HG02943 (cell line): ENCODE data around the gene TNNI3.

ENCODE experiments used
- ATAC-seq: cut with Tn5 transposase; IDR thresholded peaks from one replicate; pipeline ENCODE4 v1.9.1; 2021; ENCODE audit warnings: mild to moderate bottlenecking, low read depth, moderate library complexity; ENCODE audit not compliant: unreplicated experiment

Gene TNNI3

DNA sequence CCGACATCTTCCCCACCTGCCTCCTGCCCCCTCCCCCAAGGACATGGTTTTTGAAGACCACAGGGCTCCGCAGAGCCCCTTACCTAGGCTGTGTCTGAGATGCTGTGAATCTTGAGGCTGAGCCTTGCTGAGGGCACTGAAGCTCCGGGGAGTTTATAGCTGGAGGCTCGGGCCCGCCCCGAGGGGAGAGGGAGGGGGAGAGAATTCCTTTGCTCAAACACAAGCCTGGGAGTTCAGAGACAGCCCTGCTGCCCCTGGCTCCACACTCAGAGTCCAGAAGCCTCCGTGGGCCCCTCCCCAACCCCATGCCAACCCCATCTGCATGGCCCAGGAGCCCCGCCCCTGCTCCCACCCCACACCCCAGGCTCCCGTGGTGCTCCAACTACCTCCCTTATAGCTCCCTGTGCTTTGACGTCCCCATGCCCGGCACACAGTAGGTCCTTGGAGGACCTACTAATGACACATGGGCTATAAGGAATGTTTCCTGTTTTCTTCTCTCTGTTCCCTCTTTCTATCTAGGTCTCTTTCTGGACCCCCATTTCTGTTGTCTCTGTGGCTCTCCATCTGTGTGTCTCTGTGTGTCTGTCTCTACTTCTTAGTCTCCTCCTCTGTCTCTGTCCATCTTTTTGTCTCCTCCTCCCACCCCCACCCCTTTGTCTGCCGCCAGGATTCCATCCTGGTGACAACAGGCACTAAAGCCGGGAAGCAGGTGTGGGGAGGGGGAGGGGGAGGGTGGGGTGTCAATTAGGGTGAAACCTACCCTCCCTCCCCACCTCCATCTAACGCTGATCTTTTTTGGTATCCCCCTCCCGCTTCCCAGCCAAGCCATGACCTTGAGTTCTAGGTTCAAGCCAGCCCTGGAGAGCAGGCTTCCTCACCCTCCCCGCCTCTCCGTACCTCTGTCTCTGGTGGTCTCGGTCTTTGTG, 8.2 kb downstream of the TNNI3 start, which contains the start of gene TNNT1:
TSS of gene TNNT1 (minus strand) at position 129 of the 926 bp plus-strand sequence. CDS start 2,049 bp downstream, outside the sequence.
- no peak for ATAC-seq

- ATAC-seq = no peak
Observed at GRCh38 chr19:55147545-55148251, 9.8 kb downstream of the TNNI3 start.

DNA sequence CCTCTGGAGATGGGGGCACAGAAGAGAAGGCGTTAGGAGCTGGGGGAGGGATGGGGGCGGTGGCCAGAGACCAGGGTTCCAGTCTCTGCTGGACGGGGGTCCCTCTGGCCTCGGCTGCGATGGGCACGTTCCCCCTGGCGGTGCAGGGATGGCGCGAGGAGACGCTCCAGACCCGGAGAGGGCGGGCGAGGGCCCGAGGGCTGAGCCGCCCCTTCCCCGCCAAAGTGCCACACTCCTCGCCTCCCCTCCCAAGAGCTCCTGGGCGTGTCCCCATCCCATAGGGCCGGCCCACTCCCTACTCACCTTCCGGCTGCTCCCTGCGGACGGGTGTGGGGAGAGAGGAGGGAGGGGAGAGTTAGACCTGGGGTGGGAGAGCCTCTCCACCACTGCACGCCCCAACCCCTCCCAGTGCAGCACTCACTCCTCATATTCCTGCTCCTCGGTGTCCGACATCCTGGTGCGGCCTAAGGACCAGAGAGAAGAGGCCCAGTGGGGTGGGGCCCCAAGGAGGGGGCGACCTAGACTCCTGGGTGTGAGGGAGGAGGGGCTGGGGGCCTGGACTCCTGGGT, 10.7 kb downstream of the TNNI3 start:
- ATAC-seq = no peak

- ATAC-seq = no peak
Observed at GRCh38 chr19:55146078-55146704, 11.3 kb downstream of the TNNI3 start.

GRCh38 chr19:55145232-55145631, 12.3 kb downstream of the TNNI3 start:
- no peak for ATAC-seq

DNA sequence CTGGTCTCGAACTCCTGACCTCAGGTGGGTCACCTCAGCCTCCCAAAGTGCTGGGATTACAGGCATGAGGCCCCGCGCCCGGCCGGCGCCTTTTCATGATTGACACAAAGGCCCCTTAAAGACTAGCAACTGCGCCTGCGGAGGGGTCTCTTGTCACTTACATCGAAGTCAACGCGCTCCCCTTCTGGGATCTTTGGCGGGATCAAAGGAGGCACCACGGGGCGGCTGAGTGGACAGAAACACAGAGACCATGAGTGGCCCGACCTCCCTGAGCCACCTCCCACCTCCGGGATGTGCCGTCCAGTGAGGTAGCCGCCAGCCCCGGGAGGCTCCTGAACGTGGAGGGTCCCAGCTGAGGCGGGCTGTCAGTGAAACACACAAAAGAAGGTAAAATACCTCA, 15.8 kb downstream of the TNNI3 start:
- ATAC-seq = no peak

GRCh38 chr19:55137915-55138314, 19.6 kb downstream of the TNNI3 start:
- no peak for ATAC-seq

GRCh38 chr19:55136399-55137102, 21.0 kb downstream of the TNNI3 start:
- ATAC-seq = no peak

DNA sequence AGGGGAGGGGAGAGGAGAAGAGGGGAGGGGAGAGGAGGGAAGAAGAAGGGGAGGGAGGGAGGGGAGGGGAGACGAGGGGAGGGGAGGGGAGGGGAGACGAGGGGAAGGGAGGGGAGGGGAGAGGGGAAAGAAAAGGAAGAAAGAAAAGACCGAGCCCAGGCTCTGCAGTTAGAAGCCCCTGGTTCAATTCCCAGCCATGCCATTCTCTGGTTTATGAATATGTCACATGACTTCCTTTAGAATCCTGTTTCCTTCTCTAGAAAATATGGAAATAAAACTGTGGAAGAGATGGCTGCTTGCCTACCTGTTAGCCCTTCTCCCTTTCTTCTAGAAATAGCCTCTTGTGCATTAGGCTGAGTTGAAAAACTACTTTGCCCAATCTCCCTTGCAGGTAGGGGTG, 22.8 kb downstream of the TNNI3 start:
- ATAC-seq = no peak

- no peak for ATAC-seq
Observed at GRCh38 chr19:55133639-55134444, 23.7 kb downstream of the TNNI3 start.

GRCh38 chr19:55132453-55133129, 24.9 kb downstream of the TNNI3 start:
- no peak for ATAC-seq

- no peak for ATAC-seq
Observed at GRCh38 chr19:55131421-55131820, 26.1 kb downstream of the TNNI3 start.

GRCh38 chr19:55119053-55119452, 38.5 kb downstream of the TNNI3 start:
- ATAC-seq = no peak

DNA sequence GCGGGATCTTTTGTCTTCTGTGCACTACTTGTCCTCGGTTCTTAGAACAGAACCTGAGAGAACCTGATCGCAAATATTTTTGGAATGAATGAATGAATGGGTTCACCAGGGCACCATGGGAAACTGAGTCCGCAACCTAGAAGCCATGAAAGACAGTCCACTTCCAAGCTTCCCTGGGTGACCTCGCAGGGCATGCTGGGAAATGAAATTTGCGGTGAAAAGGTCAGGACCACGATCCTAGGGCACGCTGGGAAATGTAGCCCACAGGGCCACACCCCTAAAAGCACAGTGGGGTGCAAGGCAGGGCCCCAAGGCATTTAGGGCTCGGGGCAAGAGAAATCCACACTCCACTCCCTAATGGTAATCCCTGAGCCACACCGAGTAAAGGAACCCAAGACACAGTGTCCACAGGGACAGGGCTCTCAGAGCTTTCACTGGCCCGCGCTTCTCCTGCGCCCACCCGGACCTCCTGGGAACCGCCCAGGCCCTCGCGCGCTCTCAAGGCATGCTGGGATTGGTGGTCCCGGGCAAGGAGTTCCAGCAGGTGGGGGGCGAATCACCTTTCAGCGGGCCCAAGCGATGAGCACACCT, 39.0 kb downstream of the TNNI3 start:
- ATAC-seq = no peak

DNA sequence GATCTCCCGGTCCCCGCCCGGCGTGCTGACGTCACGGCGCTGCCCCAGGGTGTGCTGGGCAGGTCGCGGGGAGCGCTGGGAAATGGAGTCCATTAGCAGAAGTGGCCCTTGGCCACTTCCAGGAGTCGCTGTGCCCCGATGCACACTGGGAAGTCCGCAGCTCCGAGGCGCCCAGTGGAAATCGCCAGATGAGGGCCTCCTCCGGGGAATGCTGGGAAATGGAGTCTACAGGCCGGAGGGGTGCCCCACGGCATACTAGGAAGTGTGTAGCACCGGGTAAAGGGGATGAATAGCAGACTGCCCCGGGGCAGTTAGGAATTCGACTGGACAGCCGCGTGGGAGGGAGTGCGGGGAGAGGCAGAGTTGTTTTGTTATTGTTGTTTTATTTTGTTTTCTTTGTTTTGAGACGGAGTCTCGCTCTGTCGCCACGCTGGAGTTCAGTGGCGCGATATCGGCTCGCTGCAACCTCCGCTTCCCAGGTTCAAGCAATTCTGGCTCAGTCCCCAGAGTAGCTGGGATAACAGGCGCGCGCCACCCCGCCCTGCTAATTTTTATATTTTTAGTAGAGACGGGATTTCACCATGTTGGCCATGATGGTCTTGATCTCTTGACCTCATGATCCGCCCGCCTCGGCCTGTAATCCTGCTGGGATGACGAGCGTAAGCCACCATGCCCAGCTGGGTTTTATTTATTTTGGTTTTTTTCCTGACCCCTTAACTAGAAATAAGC, 39.7 kb downstream of the TNNI3 start:
- peak; percentile 72 for ATAC-seq

GRCh38 chr19:55116859-55117662, 40.5 kb downstream of the TNNI3 start, which contains the start of gene PPP1R12C:
Gene PPP1R12C (minus strand): TSS chr19:55117637. CDS start chr19:55117543, 94 bp downstream.
- ATAC-seq = peak; percentile 3
